ENCODE data around the gene SMYD5. TPM values are rescaled to one million over a fixed set of nuclear protein-coding genes. Genes with fewer than 3 reads are reported as not detected.

Gene SMYD5
- total RNA-seq, 1 donor from 2014 or later, result 12.8 TPM

GRCh38 chr2:73210019-73210418, 4.0 kb upstream of the SMYD5 start:
- no peak overlapping the region for H3K27ac Mint-ChIP-seq (ENCODE audit: unreplicated experiment)
- FAIRE-seq (no peak), DNase-seq (ENCODE audit: low read depth) (no peak)
- Histone ChIP-seq H3K9ac (ENCODE audit: low read length) (no peak overlapping the region), H3K4me2 (ENCODE audit: low read length) (no peak overlapping the region), H3K4me1 (ENCODE audit: insufficient read depth, low read length) (peaks cover 3% of the 10 kb centered on the region), H2AFZ (ENCODE audit: low read depth, low read length) (no peak overlapping the region), H4K20me1 (ENCODE audit: insufficient read depth, low read length) (no peaks in the 10 kb centered on the region), H3K79me2 (ENCODE audit: insufficient read depth, low read length) (peaks cover 11% of the 10 kb centered on the region), H3K9me3 (ENCODE audit: insufficient read depth, low read depth, low read length) (no peaks in the 10 kb centered on the region), H3K27me3 (ENCODE audit: insufficient read depth, low read length) (peaks cover 19% of the 10 kb centered on the region), H3K27ac (ENCODE audit: low read depth, low read length) (no peak overlapping the region), H3K36me3 (ENCODE audit: insufficient read depth, low read length) (no peaks in the 10 kb centered on the region), H3K4me3 (ENCODE audit: insufficient read depth, low read depth, low read length) (no peak overlapping the region)
- no peak overlapping the region for H3K4me3 Mint-ChIP-seq (ENCODE audit: unreplicated experiment)
- H3K27me3 Mint-ChIP-seq (ENCODE audit: low read depth, unreplicated experiment), result peaks cover 29% of the 10 kb centered on the region
- no peak for TF ChIP-seq EZH2 (IDR thresholded peaks at IDR 0.05; ENCODE audit: insufficient read depth, low read length)
- TF ChIP-seq CTCF (IDR thresholded peaks at IDR 0.05; ENCODE audit: insufficient read depth, low read depth, low read length), result no peak
- H3K4me1 Mint-ChIP-seq (ENCODE audit: low read depth, unreplicated experiment), result peaks cover 2% of the 10 kb centered on the region
- H3K36me3 Mint-ChIP-seq (ENCODE audit: low read depth, unreplicated experiment), result no peaks in the 10 kb centered on the region
- H3K9me3 Mint-ChIP-seq (ENCODE audit: unreplicated experiment), result peaks cover 3% of the 10 kb centered on the region

- Histone ChIP-seq H3K4me2 (ENCODE audit: low read length) (no peak overlapping the region), H3K4me1 (ENCODE audit: insufficient read depth, low read length) (peaks cover 3% of the 10 kb centered on the region), H3K27me3 (ENCODE audit: insufficient read depth, low read length) (peaks cover 13% of the 10 kb centered on the region), H3K79me2 (ENCODE audit: insufficient read depth, low read length) (peaks cover 17% of the 10 kb centered on the region), H3K4me3 (ENCODE audit: insufficient read depth, low read depth, low read length) (no peak overlapping the region), H3K36me3 (ENCODE audit: insufficient read depth, low read length) (no peaks in the 10 kb centered on the region), H2AFZ (ENCODE audit: low read depth, low read length) (no peak overlapping the region), H3K9me3 (ENCODE audit: insufficient read depth, low read depth, low read length) (no peaks in the 10 kb centered on the region), H4K20me1 (ENCODE audit: insufficient read depth, low read length) (no peaks in the 10 kb centered on the region), H3K9ac (ENCODE audit: low read length) (no peak overlapping the region), H3K27ac (ENCODE audit: low read depth, low read length) (no peak overlapping the region)
- Mint-ChIP-seq H3K27ac (ENCODE audit: unreplicated experiment) (no peak overlapping the region), H3K9me3 (ENCODE audit: unreplicated experiment) (peaks cover 3% of the 10 kb centered on the region), H3K4me3 (ENCODE audit: unreplicated experiment) (no peak overlapping the region), H3K4me1 (ENCODE audit: low read depth, unreplicated experiment) (peaks cover 8% of the 10 kb centered on the region), H3K36me3 (ENCODE audit: low read depth, unreplicated experiment) (no peaks in the 10 kb centered on the region), H3K27me3 (ENCODE audit: low read depth, unreplicated experiment) (peaks cover 24% of the 10 kb centered on the region)
- FAIRE-seq, result no peak
- no peak for DNase-seq (ENCODE audit: low read depth)
- TF ChIP-seq EZH2 (IDR thresholded peaks at IDR 0.05; ENCODE audit: insufficient read depth, low read length) (no peak), CTCF (IDR thresholded peaks at IDR 0.05; ENCODE audit: insufficient read depth, low read depth, low read length) (no peak)
Observed at GRCh38 chr2:73210696-73211095, 3.3 kb upstream of the SMYD5 start.

GRCh38 chr2:73212098-73212447, 2.0 kb upstream of the SMYD5 start:
- DNase-seq (ENCODE audit: low read depth) (no peak), FAIRE-seq (no peak)
- Mint-ChIP-seq H3K36me3 (ENCODE audit: low read depth, unreplicated experiment) (no peaks in the 10 kb centered on the region), H3K4me1 (ENCODE audit: low read depth, unreplicated experiment) (peaks cover 8% of the 10 kb centered on the region), H3K27me3 (ENCODE audit: low read depth, unreplicated experiment) (peaks cover 21% of the 10 kb centered on the region), H3K4me3 (ENCODE audit: unreplicated experiment) (no peak overlapping the region), H3K27ac (ENCODE audit: unreplicated experiment) (no peak overlapping the region), H3K9me3 (ENCODE audit: unreplicated experiment) (peaks cover 3% of the 10 kb centered on the region)
- H3K4me1 ChIP-seq (ENCODE audit: insufficient read depth, low read length), result peaks cover 3% of the 10 kb centered on the region
- H4K20me1 ChIP-seq (ENCODE audit: insufficient read depth, low read length), result no peaks in the 10 kb centered on the region
- no peak overlapping the region for H3K4me3 ChIP-seq (ENCODE audit: insufficient read depth, low read depth, low read length)
- no peak overlapping the region for H2AFZ ChIP-seq (ENCODE audit: low read depth, low read length)
- no peak overlapping the region for H3K4me2 ChIP-seq (ENCODE audit: low read length)
- no peaks in the 10 kb centered on the region for H3K9me3 ChIP-seq (ENCODE audit: insufficient read depth, low read depth, low read length)
- no peaks in the 10 kb centered on the region for H3K36me3 ChIP-seq (ENCODE audit: insufficient read depth, low read length)
- no peak overlapping the region for H3K9ac ChIP-seq (ENCODE audit: low read length)
- no peak overlapping the region for H3K27ac ChIP-seq (ENCODE audit: low read depth, low read length)
- peaks cover 5% of the 10 kb centered on the region for H3K27me3 ChIP-seq (ENCODE audit: insufficient read depth, low read length)
- TF ChIP-seq CTCF (IDR thresholded peaks at IDR 0.05; ENCODE audit: insufficient read depth, low read depth, low read length) (no peak), EZH2 (IDR thresholded peaks at IDR 0.05; ENCODE audit: insufficient read depth, low read length) (no peak)
- peaks cover 22% of the 10 kb centered on the region for H3K79me2 ChIP-seq (ENCODE audit: insufficient read depth, low read length)

Data from astrocyte (in vitro differentiated cells and primary cell).